NCI-H69 (cell line): Measurements from ENCODE around the gene OR13C5.
"Not testable (repeated sequence)": the region's sequence is repeated elsewhere in the genome, so short reads cannot be mapped to it uniquely, and the experiment has no call there.

Experiments
- DNase-seq: peaks from one replicate; lab custom pipeline; 2025; lab: John Stamatoyannopoulos, UW

The OR13C5 gene, protein sequence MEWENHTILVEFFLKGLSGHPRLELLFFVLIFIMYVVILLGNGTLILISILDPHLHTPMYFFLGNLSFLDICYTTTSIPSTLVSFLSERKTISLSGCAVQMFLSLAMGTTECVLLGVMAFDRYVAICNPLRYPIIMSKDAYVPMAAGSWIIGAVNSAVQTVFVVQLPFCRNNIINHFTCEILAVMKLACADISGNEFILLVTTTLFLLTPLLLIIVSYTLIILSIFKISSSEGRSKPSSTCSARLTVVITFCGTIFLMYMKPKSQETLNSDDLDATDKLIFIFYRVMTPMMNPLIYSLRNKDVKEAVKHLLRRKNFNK

DNA sequence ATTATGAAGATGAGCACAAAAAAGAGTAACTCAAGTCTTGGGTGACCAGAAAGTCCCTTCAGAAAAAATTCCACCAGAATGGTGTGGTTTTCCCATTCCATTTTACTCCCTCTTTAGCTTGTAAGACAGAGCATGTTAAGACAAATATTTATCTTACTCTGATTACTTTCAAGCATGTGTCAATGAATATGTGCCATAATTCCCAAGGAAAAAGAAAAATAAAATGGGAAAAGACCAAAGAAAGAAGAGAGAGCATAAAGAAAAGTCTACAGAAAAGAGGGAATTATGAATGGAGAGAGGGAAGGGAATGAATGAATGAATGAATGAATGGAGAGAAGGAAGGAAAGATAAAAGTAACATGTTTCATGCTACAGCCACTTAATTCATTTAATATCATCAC is at the start of gene OR13C5:
Gene OR13C5, minus strand, starts transcription at position 101 of the 400 bp plus-strand sequence. Its CDS starts 0 bp downstream, at position 101.
- not testable (repeated sequence) for DNase-seq

- no peak for DNase-seq
These were observed 36.2 kb upstream of the OR13C5 start for GRCh38 chr9:104635456-104635855.

DNA sequence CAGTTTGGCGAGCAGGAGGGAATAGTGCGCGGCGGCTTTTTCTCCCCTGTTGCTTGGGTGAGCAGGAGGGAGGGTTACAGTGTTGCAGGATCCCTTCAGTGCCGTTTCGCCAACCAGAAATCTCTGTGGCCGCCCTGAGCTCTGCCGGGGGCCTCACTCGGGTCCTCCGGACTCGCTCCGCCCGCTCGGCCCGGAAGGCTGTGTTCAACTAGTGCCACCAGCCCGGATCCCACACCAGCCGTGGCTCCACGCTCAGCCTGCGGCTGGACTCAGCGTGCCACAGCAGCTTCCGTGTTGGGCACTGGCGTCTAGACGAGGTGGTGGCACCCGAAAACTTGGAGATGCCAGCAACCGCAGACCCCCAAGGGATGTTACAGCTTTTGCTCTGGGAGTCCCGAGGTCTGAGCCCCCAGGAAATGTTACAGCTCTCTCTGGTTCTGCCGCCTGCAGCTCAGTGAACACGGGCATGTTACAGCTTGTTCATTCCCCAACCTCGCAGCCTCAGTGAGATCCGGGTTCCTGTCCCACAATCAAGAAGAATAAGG is 34.8 kb upstream of the OR13C5 start:
- DNase-seq, result no peak

GRCh38 chr9:104625964-104626363 is 26.8 kb upstream of the OR13C5 start:
- DNase-seq, result not testable (repeated sequence)

DNA sequence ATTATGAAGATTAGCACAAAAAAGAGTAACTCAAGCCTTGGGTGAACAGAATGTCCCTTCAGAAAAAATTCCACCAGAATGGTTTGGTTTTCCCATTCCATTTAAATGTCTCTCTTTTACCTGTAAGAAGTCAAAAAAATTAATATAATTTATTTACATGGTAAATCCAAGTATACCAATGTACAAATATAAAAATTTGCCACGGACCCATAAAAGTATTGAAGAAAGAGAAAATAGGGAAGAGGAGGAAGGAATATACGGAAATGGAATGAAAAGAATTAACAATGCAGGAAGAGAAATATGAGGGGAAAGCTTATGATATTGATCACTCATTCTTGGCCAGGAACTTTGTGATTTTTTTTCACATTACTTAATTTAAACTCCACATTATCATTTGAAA is 18.9 kb upstream of the OR13C5 start, which contains the start of gene OR13C9:
Gene OR13C9, minus strand, starts transcription at position 101 of the 400 bp plus-strand sequence. Its CDS starts 0 bp downstream, at position 101.
- DNase-seq, result no peak

DNA sequence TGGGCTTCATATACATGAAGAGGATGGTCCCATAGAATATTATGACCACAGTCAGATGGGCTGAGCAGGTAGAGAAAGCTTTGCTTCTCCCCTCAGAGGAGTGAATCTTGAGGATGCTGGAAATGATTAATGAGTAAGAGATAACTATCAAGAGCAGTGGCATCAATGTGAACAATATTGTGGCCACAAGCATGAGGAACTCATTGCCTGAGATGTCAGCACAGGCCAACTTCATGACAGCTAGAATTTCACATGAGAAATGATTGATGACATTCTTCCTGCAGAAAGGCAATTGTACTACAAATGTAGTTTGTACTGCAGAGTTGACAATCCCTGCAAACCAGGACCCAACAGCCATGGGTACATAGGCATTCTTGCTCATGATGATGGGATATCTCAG is 18.2 kb upstream of the OR13C5 start:
- no peak for DNase-seq

DNA sequence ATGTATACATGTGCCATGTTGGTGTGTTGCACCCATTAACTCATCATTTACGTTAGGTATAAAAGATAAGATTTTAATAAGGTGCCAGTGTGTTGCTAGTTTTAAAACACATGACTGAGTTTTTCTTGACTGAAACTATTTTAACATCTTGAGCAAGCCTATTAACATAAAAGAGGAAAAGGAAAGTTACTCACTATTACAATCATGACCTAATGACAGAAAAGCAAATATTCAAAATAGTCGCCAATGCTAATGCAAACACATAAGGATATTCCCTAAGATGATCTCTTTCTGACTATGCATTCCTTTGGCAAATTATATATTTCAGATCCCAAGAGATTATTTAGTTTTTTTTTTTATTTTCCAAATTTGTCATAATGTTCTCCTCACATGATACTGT is 12.0 kb upstream of the OR13C5 start:
- DNase-seq, result no peak

DNA sequence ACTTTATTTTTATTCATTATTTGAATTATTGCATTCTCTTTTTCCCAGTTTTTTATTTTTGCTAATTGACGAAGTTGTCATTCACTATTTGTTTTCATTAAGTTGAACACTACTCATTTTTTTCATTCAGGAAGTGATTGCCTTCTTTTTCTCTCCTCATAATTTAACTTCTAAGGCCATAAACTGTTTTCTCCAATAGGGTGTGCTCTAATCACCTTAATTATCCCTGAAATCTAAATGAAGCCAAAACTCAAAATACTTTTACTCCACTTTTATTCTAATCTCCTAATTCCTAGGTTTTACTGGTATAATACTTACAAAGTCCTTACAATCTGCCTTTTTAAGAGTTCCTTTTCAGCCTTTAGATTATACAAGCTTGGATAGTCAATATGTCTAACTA is 9.1 kb upstream of the OR13C5 start:
- peak; percentile 47 for DNase-seq

DNA sequence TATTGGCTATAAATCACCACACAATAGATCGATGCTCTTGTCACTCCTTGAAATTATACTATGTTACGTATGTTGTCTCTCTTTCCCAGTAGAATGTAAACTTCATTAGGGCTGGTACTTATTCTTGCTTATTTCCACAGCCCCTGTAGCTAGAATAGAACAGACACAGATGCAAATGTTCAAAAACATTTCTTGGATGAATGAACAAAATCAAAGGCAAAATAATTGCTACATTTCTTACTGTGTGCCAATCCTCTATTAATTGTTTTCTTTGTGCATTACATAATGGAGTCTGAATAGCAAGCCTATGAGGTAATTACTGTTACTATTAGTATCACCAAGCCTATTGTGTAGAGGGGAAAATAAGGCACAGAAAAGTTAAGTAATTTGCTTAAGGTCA is 6.9 kb upstream of the OR13C5 start:
- DNase-seq, result peak; percentile 82

DNA sequence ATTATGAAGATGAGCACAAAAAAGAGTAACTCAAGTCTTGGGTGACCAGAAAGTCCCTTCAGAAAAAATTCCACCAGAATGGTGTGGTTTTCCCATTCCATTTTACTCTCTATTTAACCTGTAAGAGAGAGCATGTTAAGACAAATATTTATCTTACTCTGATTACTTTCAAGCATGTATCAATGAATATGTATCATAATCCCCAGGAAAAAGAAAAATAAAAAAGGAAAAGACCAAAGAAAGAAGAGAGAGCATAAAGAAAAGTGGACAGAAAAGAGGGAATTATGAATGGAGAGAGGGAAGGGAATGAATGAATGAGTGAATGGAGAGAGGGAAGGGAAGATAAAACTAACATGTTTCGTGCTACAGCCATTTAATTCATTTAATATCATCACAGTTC is 6.3 kb upstream of the OR13C5 start, which contains the start of gene OR13C2:
Gene OR13C2, minus strand, starts transcription at position 101 of the 400 bp plus-strand sequence. Its CDS starts 0 bp downstream, at position 101.
- not testable (repeated sequence) for DNase-seq

DNA sequence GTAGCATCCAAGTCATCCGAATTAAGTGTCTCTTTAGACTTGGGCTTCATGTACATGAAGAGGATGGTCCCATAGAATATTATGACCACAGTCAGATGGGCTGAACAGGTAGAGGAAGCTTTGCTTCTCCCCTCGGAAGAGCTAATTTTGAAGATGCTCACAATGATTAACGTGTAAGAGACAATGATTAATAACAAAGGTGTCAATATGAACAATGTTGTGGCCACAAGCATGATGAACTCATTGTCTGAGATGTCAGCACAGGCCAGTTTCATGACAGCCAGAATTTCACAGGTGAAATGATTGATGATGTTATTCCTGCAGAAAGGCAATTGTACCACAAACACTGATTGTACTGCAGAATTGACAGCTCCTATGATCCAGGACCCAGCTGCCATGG is 5.6 kb upstream of the OR13C5 start:
- DNase-seq, result no peak

DNA sequence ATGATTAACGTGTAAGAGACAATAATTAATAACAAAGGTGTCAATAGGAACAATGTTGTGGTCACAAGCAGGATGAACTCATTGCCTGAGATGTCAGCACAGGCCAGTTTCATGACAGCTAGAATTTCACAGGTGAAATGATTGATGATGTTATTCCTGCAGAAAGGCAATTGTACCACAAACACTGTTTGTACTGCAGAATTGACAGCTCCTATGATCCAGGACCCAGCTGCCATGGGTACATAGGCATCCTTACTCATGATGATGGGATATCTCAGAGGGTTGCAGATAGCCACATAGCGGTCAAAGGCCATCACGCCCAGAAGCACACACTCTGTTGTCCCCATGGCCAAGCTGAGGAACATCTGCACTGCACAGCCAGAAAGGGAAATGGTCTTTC is 464 bp downstream of the OR13C5 start:
- DNase-seq, result not testable (repeated sequence)

GRCh38 chr9:104589626-104590025 is 9.6 kb downstream of the OR13C5 start:
- DNase-seq, result no peak

DNA sequence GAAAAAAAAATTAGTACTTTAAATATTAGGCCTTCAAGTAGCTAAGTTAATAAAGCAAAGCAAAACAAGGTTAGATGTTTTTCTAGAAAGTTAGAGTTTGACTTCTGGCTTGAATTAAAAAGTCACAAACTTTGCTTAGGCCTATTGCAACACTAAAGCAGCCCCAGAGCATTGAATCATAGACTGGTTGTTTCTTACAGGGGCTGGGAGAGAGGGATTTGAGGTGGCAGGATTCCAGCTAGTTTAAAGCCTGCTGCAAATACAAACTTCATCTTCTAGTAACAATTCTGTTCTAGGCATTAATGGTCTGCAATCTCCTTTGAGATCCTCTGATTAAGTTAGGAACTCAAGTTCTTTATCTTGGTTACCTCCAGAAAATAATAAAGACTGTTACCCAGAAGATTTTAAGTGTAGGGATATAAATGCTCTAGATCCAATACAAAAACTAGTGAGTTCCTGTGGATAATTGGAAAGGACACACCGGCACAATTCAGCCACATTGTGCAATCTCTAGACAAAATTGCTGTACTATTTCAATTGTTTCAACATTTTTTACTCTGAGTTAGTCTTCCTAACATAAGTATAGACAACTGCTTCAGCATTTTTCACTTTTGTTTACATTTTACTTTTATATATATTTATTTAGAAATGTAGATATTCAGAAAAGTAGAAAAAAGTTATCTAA is 12.6 kb downstream of the OR13C5 start:
- DNase-seq, result peak; percentile 15

GRCh38 chr9:104580562-104580961 is 18.7 kb downstream of the OR13C5 start:
- no peak for DNase-seq

- DNase-seq, result no peak
These were observed 21.9 kb downstream of the OR13C5 start for GRCh38 chr9:104577263-104577662.

GRCh38 chr9:104575456-104575855 is 23.8 kb downstream of the OR13C5 start:
- DNase-seq, result no peak

- no peak for DNase-seq
These were observed 26.6 kb downstream of the OR13C5 start for GRCh38 chr9:104572612-104573011.

DNA sequence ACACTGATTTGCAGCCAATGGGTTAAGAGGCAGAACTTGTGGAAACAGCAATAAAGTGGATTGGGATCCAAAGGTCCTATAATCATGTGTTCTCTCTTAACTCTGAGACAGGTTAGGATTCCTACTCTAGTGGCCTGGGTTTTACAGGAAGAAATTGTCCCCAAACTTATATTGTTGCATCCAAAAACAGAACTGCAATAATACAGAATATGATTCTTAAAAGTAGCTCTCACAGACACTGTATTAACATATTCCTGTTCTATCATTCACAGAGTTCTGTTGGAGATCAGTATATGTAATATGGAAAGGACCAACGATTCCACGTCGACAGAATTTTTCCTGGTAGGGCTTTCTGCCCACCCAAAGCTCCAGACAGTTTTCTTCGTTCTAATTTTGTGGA is 30.3 kb downstream of the OR13C5 start, which contains the start of gene OR13C8:
Gene OR13C8, plus strand, starts transcription at position 301 of the 400 bp plus-strand sequence. Its CDS starts 0 bp downstream, at position 301.
- DNase-seq, result no peak

- no peak for DNase-seq
These were observed 34.9 kb downstream of the OR13C5 start for GRCh38 chr9:104564358-104564757.

DNA sequence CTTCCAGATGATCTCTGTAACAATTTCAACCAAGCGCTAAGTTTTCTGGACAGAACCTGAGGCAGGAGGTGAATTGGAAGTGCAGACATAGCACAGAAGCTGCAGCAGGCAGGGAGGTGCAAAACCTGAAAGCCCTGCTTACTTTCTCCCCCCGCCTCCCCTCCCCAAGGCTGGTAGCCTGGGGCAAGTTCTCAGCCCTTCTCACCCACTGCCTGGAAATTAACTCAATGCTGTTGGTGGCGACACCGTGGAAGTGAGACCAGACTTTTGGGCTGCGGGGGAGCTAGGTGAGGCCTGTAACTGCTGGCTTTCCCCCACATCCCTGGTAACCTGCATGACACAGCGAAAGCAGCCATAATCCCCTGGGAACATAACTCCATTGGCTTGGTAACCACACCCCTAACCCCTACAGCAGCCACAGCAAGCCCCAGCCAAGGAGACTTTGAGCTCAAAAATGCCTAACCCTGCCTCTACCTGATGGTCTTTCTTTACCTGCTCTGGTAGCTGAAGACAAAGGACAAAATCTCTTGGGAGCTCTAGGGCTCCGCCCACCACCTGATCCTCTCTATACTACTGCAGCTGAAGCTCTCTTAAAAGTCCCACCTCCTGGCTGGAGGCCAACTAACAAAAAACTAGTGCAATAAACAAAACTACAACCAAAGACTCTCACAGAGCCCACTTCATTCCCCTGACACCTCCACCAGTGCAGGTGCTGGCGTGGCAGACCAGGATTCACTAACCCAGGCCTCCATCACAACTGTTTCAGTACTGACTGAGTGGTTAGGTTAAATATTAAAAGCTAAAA is 42.2 kb downstream of the OR13C5 start:
- DNase-seq, result peak; percentile 50

GRCh38 chr9:104555521-104555920 is 43.7 kb downstream of the OR13C5 start:
- no peak for DNase-seq
